Renal cortical epithelial cell (primary cell): ENCODE measurements around the gene MALAT1. TPM values are rescaled to one million over a fixed set of nuclear protein-coding genes. Genes with fewer than 3 reads are reported as not detected.
"Not testable (repeated sequence)": the region's sequence is repeated elsewhere in the genome, so short reads cannot be mapped to it uniquely, and the experiment has no call there.

Source experiments
- DNase-seq: peaks from one replicate; pipeline ENCODE4 v3.0.0-alpha.2; 2011; ENCODE audit warnings: low read depth
- total RNA-seq: library from RNA; depleted of rRNA; stranded (reverse); fragments of >200 nt; gene quantifications from 2 replicates; pipeline ENCODE4 v1.2.3, GENCODE V29; 2014

Gene MALAT1
- total RNA-seq, 1 donor from 2014 or later, result 12,764 TPM

DNA sequence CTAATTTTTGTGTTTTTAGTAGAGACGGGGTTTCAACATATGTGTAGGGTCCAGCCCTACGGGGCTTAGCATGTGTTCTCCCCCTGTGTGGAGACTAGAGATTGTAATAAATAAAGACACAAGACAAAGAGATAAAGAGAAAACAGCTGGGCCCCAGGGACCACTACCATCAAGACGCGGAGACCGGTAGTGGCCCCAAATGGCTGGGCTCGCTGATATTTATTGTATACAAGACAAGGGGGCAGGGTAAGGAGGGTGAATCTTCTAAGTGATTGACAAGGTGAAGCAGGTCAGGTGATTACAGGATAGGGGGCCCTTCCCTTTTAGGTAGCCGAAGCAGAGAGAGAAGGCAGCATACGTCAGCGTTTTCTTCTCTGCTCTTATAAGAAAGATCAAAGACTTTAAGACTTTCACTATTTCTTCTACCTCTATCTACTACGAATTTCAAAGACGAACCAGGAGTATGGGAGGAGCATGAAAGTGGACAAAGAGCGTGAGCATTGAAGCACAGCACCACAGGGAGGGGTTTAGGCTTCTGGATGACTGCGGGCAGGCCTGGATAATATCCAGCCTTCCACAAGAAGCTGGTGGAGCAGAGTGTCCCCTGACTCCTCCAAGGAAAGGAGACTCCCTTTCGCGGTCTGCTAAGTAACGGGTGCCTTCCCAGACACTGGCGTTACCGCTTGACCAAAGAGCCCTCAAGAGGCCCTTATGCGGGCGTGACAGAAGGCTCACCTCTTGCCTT, 23.1 kb downstream of the MALAT1 start:
- peak; percentile 81 for DNase-seq

DNA sequence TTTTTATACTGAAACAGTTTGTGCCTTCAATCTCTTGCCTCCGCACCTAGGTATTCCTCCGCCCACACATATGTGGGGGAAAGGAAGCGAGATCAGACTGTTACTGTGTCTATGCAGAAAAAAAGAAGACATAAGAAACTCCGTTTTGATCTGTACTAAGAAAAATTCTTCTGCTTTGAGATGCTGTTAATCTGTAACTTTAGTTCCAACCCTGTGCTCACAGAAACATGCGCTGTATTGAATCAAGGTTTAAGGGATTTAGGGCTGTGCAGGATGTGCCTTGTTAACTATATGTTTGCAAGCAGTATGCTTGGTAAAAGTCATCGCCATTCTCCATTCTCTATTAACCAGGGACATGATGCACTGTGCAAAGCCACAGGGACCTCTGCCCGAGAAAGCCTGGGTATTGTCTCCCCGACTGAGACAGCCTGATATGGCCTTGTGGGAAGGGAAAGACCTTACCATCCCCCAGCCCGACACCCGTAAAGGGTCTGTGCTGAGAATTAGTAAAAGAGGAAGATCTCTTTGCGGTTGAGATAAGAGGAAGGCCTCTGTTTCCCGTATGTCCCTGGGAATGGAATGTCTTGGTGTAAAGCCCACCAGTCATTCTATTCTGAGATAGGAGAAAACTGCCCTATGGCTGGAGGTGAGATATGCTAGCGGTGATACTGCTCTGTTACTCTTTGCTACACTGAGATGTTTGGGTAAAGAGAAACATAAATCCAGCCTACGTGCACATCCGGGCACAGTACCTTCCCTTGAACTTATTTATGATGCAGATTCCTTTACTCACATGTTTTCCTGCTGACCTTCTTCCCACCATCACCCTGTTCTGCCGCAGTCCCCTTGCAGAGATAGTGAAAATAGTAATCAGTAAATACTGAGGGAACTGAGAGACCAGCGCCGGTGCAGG, 24.1 kb downstream of the MALAT1 start:
- peak; percentile 78 for DNase-seq

DNA sequence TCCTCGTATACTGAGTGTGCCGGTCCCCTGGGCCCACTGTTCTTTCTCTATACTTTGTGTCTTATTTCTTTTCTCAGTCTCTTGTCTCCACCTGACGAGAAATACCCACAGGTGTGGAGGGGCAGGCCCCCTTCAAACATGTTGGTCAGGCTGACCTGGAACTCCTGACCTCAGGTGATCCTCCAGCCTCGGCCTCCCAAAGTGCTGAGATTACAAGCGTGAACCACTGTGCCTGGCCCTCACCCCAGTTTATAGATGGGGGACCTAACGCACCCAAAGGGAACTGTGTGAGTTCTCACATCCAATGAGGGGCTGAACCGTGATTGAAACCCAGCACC, 24.8 kb downstream of the MALAT1 start:
- not testable (repeated sequence) for DNase-seq

DNA sequence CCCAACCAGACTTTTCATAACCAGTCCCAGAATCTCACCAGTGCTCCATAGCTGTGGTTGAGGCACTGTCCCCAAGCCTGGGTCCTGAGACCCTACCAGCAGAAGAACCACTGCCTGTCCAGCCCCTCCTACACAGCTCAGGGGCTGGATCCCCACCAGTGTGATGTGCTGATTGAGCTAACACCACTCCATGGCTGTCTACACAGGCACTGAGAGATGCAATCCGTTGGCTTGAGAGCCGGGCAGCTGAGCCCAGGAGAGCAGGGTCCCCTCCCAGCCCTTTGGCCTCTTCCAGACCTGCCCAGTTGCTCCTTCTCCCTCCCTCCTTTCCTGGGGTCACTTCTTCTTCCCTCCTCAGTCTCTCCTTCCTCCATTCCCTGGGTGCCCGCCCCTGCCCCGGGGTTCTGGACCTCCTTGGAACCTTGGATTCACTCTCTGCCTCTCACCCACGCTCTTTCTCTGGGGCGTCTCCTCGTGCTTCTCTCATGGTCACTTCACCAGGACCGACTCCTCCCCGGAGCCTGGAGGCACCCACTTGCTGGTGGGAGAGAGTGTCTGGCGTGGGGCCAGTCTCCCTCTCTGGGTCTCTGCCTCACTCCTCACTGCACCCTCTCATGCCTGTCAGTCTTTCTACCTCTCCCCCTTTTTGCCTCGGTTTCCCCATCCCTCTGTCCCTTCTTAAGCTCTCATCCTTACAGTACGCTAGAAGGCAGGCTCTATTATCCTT, 25.3 kb downstream of the MALAT1 start:
- peak; percentile 47 for DNase-seq

DNA sequence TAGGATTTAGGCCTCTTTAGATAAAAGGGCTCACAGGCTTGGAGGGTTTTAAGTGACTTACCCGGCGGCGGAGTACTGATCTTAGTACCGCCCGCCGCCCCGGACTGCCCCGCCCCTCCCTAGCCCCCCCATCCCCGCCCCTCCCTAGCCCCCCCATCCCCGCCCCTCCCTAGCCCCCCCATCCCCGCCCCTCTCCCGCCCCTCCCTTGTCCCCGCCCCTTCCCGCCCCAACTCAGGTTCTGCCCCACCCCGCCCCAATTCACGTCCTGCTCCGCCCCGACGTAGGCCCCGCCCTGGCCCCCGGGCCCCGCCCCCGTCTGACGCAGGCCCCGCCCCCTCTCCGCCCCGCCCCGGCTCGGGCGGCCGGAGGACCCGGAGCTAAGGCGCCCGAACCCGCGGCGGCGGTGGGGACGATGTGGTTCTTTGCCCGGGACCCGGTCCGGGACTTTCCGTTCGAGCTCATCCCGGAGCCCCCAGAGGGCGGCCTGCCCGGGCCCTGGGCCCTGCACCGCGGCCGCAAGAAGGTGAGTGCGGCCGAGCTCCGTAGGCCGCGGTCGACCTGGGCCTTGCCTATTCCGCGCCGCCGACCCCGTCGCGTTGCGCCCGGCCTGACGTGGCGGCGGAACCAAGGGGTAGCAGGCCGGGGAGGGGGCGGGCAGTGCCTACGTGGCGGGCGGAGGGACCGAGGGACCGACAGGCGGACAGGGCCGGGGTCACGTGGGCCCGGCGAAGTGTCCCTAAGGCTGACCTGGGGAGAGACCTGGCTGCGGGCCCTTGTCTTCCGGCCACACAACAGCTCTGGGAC, 26.1 kb downstream of the MALAT1 start, which contains the start of gene SCYL1:
SCYL1 (plus strand) TSS at position 343 of the 805 bp plus-strand sequence; CDS start at position 414, 71 bp downstream.
- DNase-seq, result no peak

DNA sequence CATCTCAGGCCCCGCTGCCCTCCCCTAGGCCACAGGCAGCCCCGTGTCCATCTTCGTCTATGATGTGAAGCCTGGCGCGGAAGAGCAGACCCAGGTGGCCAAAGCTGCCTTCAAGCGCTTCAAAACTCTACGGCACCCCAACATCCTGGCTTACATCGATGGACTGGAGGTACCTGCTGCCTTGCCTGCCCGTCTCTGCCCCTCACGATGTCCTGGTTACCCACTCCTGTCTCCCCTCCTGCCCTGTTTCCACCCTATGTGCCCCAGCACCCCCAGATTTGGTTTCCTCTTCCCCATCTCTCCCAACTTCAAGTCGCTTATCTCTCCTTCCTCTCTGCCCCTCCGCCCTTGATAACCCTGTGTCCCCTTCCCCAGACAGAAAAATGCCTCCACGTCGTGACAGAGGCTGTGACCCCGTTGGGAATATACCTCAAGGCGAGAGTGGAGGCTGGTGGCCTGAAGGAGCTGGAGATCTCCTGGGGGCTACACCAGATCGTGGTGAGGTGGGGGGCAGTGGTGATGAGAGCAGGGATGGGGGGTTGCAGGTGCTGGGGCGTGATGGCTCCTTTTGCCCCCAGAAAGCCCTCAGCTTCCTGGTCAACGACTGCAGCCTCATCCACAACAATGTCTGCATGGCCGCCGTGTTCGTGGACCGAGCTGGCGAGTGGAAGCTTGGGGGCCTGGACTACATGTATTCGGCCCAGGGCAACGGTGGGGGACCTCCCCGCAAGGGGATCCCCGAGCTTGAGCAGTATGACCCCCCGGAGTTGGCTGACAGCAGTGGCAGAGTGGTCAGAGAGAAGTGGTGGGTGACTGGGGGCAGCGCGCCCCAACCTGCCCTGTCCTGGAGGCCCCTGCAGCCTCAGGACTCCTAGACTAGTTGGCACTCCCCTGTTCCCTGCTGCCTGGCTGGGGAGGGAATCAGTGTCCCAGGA, 27.0 kb downstream of the MALAT1 start:
- DNase-seq, result no peak

DNA sequence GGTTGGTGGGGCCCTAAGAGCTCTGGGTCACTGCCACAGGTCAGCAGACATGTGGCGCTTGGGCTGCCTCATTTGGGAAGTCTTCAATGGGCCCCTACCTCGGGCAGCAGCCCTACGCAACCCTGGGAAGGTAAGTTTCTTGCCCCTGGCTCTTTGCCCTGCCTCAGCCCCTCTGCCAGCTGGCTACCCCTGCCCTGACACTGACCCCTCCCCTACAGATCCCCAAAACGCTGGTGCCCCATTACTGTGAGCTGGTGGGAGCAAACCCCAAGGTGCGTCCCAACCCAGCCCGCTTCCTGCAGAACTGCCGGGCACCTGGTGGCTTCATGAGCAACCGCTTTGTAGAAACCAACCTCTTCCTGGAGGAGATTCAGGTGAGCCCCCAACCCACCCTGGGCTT, 27.9 kb downstream of the MALAT1 start:
- no peak for DNase-seq

DNA sequence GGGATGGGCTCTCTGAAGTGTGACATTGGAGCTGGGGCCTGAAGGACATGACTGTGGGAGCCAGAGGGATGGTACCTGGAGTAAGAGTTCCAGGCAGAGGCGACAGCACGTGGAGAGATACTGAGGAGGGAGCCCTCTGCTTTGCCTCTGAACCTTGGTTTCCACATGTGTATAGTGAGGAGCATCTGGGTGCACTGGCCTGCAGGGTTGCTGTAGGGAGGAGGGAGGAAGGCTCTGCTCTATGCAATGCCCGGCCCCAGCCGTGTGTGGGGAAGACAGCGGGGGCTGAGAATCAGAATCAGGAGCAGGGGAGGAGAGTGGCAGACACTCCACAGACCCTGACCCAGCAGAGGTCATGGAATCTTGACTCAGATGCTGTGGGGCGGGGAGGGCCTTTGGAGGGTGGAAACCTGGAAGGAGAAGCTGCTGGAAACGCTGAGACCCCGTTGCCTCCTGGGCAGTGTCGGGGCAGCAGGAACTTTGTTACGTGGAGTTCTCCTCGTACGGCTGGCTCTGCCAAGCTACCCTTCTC, 30.0 kb downstream of the MALAT1 start:
- DNase-seq, result no peak

DNA sequence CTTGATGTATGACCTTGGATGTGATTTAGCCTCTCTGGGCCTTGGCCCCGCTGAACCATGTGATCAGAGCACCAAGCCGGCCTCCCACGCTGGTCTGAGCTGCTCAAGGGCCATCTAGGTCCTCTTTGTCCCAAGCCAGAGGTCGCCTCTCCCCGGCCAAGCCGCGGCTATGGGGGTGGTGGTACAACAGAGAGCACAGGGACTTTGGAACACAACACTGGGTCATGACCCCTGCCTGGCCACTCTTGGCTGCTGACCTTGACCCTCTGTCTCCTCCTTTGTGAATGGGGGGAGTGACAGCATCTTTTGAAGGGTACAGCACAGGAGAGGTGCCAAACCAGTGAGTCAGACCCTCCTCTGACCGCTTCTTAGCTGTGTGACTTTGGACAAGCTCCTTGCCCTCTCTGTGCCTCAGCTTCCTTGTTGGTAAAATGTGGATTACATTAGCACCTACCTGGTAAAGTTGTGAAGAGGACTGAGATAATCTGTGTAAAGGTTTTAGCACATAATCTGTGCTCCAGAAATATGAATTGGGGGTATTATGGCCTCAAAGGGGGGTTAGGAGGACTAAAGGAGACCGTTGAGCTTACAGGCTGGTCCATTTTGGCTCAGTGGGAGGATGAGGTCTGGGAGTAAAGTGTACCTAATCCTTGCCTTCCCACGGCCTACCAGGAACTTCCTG, 30.8 kb downstream of the MALAT1 start:
- no peak for DNase-seq

DNA sequence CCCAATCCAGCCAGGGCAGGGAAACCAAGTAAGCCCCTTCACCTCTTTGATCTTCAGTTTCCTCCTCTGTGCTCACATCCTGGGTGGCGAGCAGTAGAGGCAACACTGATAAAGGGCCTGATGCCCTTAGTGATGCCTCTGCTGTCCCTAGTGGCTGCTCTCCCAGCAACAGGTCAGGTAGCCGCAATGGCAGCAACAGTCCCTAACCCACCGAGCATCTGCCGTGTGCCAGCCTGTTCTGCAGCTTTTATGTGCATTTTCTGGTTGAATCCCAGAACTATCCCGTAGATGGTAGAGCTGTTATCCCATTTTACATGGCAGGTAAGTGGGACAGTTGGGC, 31.3 kb downstream of the MALAT1 start:
- DNase-seq, result no peak

DNA sequence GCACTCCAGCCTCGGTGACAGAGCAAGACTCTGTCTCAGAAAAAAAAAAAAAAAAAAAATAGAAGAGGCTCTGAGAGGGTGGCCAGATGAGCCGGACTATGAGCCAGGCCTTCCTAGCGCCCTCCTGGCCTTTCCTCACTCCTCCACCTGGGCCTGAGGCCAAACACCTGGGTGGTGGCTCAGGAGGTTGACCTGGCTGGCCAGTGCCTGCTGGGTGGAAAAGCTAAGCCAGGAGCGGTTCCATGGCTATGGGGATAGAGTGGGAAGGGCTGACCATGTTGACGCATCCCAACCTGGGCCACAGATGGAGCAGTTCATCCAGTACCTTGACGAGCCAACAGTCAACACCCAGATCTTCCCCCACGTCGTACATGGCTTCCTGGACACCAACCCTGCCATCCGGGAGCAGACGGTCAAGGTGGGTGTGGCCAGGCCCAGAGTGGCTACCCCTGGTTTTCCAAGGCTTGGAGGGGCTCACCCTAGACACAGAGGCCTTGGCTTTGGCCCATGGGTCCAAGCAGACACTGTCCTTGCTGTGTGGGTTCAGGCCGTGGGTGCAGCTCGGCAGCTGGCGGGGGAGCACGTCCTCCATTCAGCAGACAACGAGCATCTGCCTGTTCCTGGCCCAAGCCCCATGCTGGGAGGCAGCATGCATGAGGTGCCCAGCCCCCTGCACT, 33.7 kb downstream of the MALAT1 start:
- no peak for DNase-seq

DNA sequence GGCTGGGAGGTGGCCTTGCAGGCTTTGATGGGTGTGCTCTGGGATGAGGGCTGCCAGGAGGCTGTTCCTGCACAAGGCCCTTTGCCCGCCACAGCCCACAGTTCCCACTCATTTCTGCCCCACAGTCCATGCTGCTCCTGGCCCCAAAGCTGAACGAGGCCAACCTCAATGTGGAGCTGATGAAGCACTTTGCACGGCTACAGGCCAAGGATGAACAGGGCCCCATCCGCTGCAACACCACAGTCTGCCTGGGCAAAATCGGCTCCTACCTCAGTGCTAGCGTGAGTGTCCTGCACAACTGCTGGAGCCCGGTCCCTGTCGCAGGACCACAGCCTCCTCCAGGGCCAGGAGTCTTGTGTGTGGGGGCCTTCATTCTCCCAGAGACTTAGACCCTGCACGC, 36.3 kb downstream of the MALAT1 start:
- no peak for DNase-seq

DNA sequence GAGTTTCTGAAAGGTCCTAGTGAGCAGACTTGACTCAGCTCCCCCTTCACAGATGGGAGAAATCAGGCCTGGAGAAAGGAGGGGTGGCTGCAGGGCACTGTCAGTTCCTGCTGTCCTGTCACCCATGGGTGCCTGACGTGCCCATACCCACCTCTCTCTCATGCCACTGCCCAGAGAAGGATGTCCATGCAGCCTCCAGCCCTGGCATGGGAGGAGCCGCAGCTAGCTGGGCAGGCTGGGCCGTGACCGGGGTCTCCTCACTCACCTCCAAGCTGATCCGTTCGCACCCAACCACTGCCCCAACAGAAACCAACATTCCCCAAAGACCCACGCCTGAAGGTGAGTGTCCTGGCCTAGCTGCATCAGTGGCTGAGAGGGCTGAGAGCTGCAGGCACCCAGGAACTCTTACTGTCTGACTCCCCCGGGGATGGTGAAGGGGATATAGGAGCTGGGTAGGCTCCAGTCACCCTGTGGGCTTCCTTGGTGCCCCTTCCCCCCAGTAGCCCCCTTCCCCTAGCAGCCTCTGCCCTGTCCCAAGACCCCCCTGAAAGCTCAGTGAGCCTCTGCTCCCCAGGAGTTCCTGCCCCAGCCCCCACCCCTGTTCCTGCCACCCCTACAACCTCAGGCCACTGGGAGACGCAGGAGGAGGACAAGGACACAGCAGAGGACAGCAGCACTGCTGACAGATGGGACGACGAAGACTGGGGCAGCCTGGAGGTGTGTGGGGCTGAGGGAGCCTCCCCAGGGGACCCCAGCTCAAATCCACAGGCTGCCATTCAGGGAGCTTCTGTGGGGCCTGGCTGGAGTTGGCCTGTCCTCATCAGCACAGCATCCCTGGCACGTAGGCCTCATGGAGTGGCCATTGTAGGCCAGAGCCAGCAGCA, 37.8 kb downstream of the MALAT1 start:
- DNase-seq, result no peak

DNA sequence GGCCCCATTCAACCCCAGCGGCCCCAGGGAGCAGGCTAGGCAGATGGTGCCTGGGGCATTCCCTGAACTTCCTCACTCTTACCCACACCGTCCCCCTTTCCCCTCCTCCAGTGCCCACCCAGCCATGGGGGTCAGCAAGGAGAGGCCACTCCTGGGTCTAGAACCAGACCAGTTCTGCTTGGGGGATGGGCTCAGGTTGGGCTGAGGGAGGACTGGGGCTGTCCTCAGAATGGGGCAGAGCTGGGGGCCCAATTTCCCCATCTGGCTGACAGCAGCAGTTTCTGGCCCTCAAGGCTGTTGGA, 38.4 kb downstream of the MALAT1 start:
- no peak for DNase-seq

DNA sequence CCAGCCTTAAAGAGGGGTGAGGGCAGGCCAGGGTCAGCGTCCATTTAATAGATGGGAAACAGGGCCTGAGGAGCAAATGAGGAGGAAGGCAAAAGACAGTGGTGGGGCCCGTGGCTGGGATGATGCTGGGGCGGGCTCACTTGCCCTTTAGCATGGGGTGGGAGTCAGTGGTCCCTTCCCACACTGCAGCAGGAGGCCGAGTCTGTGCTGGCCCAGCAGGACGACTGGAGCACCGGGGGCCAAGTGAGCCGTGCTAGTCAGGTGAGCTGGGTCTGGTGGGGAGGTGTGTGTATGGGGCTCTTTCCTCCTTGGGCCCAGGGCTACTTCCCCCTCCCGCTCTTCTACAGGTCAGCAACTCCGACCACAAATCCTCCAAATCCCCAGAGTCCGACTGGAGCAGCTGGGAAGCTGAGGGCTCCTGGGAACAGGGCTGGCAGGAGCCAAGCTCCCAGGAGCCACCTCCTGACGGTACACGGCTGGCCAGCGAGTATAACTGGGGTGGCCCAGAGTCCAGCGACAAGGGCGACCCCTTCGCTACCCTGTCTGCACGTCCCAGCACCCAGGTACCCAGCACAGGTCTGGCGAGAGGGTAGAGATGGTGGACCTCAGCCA, 38.9 kb downstream of the MALAT1 start:
- no peak for DNase-seq

DNA sequence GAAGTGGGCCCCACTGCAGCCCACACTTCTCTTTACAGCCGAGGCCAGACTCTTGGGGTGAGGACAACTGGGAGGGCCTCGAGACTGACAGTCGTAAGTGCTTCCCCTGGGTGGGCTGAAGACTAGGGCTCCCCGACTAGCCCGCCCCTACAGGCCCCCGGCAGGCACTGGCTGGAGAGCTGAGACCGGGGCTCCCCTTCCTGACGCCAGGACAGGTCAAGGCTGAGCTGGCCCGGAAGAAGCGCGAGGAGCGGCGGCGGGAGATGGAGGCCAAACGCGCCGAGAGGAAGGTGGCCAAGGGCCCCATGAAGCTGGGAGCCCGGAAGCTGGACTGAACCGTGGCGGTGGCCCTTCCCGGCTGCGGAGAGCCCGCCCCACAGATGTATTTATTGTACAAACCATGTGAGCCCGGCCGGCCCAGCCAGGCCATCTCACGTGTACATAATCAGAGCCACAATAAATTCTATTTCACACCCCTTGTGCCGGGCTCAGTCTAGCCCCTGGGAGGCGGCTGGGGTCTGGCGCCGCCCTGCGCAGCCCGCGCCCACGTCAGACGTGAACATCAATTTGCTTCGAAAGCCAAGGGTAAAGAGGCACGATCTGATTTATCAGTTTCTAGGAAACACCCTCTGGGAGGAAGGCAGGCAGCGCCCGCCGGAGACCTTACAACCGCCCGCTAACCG, 39.5 kb downstream of the MALAT1 start:
- no peak for DNase-seq
